ENCODE results near the gene CCDC149. TPM values are rescaled to one million over a fixed set of nuclear protein-coding genes. Genes with fewer than 3 reads are reported as not detected.

CCDC149 gene
- total RNA-seq, 1 experiment from 2014 or later: 5.3 TPM

DNA sequence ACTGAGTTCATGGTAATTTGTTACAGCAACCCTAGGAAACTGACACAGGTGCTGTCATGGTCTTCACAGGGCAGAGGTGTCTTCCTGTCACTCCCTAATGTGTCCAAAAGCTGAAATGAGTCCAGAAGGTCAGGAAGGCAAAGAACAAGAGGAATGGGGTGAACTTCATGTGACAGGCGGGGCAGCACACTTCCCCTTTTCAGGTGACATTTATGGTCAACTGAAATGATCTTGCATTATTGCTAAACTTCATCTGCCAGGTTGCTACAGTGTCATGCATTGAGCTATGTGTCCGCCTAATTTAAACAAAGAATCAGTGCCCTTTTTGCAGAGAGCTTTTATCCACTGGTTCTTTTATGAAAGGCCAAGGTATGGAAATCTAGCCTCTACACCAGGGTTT lies 15.9 kb upstream of the CCDC149 start (continued):
- TF ChIP-seq, protein P1, sequence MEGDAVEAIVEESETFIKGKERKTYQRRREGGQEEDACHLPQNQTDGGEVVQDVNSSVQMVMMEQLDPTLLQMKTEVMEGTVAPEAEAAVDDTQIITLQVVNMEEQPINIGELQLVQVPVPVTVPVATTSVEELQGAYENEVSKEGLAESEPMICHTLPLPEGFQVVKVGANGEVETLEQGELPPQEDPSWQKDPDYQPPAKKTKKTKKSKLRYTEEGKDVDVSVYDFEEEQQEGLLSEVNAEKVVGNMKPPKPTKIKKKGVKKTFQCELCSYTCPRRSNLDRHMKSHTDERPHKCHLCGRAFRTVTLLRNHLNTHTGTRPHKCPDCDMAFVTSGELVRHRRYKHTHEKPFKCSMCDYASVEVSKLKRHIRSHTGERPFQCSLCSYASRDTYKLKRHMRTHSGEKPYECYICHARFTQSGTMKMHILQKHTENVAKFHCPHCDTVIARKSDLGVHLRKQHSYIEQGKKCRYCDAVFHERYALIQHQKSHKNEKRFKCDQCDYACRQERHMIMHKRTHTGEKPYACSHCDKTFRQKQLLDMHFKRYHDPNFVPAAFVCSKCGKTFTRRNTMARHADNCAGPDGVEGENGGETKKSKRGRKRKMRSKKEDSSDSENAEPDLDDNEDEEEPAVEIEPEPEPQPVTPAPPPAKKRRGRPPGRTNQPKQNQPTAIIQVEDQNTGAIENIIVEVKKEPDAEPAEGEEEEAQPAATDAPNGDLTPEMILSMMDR (IDR thresholded peaks at IDR 0.05 in 2 of 3, conservative IDR thresholded peaks at IDR 0.05 in 1 of 3; ENCODE audit: borderline replicate concordance in 1 of 3, insufficient read depth in 1 of 3, low read depth in 2 of 3, low read length in 2 of 3): no peak
- no peak for TF ChIP-seq EZH2 (IDR thresholded peaks at IDR 0.05)

- ATAC-seq: no peak
- TF ChIP-seq TCF7L2 (IDR thresholded peaks at IDR 0.05; ENCODE audit: borderline replicate concordance, extremely low read depth, insufficient read depth, insufficient read length): no peak
- no peak for TF ChIP-seq ZFX (IDR thresholded peaks at IDR 0.05)
- no peak for TF ChIP-seq SIN3A (IDR thresholded peaks at IDR 0.05; ENCODE audit: low read depth)
- no peak for TF ChIP-seq SRF (IDR thresholded peaks at IDR 0.05; ENCODE audit: low read depth)
- TF ChIP-seq EZH2phosphoT487 (IDR thresholded peaks at IDR 0.05; ENCODE audit: borderline replicate concordance): no peak
- TF ChIP-seq FOSL1 (IDR thresholded peaks at IDR 0.05; ENCODE audit: low read depth): no peak
- TF ChIP-seq, protein P2, sequence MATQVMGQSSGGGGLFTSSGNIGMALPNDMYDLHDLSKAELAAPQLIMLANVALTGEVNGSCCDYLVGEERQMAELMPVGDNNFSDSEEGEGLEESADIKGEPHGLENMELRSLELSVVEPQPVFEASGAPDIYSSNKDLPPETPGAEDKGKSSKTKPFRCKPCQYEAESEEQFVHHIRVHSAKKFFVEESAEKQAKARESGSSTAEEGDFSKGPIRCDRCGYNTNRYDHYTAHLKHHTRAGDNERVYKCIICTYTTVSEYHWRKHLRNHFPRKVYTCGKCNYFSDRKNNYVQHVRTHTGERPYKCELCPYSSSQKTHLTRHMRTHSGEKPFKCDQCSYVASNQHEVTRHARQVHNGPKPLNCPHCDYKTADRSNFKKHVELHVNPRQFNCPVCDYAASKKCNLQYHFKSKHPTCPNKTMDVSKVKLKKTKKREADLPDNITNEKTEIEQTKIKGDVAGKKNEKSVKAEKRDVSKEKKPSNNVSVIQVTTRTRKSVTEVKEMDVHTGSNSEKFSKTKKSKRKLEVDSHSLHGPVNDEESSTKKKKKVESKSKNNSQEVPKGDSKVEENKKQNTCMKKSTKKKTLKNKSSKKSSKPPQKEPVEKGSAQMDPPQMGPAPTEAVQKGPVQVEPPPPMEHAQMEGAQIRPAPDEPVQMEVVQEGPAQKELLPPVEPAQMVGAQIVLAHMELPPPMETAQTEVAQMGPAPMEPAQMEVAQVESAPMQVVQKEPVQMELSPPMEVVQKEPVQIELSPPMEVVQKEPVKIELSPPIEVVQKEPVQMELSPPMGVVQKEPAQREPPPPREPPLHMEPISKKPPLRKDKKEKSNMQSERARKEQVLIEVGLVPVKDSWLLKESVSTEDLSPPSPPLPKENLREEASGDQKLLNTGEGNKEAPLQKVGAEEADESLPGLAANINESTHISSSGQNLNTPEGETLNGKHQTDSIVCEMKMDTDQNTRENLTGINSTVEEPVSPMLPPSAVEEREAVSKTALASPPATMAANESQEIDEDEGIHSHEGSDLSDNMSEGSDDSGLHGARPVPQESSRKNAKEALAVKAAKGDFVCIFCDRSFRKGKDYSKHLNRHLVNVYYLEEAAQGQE (IDR thresholded peaks at IDR 0.05; ENCODE audit: low read depth): no peak
- no peak for TF ChIP-seq ZNF274 (IDR thresholded peaks at IDR 0.05; ENCODE audit: low read depth, low read length)
- no peak for TF ChIP-seq SP1 (IDR thresholded peaks at IDR 0.05; ENCODE audit: low read depth)
- TF ChIP-seq JUND (IDR thresholded peaks at IDR 0.05): no peak
- TF ChIP-seq POLR2A (IDR thresholded peaks at IDR 0.05; ENCODE audit: borderline replicate concordance, extremely low read depth, insufficient read depth, insufficient read length): no peak
- no peak for TF ChIP-seq ATF3 (IDR thresholded peaks at IDR 0.05)
- TF ChIP-seq CBX3 (IDR thresholded peaks at IDR 0.05; ENCODE audit: low read depth): no peak
- TF ChIP-seq RAD21 (IDR thresholded peaks at IDR 0.05; ENCODE audit: low read depth): no peak
- no peak for TF ChIP-seq EGR1 (IDR thresholded peaks at IDR 0.05; ENCODE audit: low read depth)
- no peak for TF ChIP-seq EZH2 (IDR thresholded peaks at IDR 0.05)
- TF ChIP-seq YY1 (IDR thresholded peaks at IDR 0.05; ENCODE audit: extremely low read depth, insufficient replicate concordance, low read depth, low read length): no peak
- TF ChIP-seq POLR2AphosphoS5 (IDR thresholded peaks at IDR 0.05; ENCODE audit: low read depth, low read length): no peak
- TF ChIP-seq, protein P1 (IDR thresholded peaks at IDR 0.05 in 2 of 3, conservative IDR thresholded peaks at IDR 0.05 in 1 of 3; ENCODE audit: borderline replicate concordance in 1 of 3, insufficient read depth in 1 of 3, low read depth in 2 of 3, low read length in 2 of 3): no peak
- H3K27ac ChIP-seq (ENCODE audit: low read depth, low read length): no peak overlapping the region
- no peaks in the 10 kb centered on the region for H3K4me1 ChIP-seq (ENCODE audit: control insufficient read depth in 1 of 2, insufficient read depth in 2 of 2, low read length in 2 of 2)
- CTCF ChIA-PET: no interaction called here
- no peaks in the 10 kb centered on the region for H3K9me2 ChIP-seq (ENCODE audit: insufficient read depth)
- H3K9ac ChIP-seq (ENCODE audit: low read length): no peak overlapping the region
- no peaks in the 10 kb centered on the region for H4K20me1 ChIP-seq (ENCODE audit: insufficient read depth)
- BruUV-seq (replicated peaks): no TSS peak
- no peak overlapping the region for H3K4me2 ChIP-seq (ENCODE audit: low read length)
- no peaks in the 10 kb centered on the region for H3K79me2 ChIP-seq (ENCODE audit: insufficient read depth, low read length)
- POLR2A ChIA-PET: no interaction called here
- RAD21 ChIA-PET (ENCODE audit: low non-redundant PET in 1 of 2, low total read pairs in 2 of 2, uncharacterized antibody in 2 of 2, unreplicated experiment in 2 of 2): no interaction called here
- H3K27me3 ChIP-seq (ENCODE audit: insufficient read depth, low read length): peaks cover 30% of the 10 kb centered on the region
- H3K9me3 ChIP-seq (ENCODE audit: control insufficient read depth in 1 of 2, insufficient read depth in 1 of 2, low read depth in 1 of 2, low read length in 2 of 2): no peaks in the 10 kb centered on the region
- H2AFZ ChIP-seq (ENCODE audit: low read depth, low read length, poor library complexity, severe bottlenecking): no peak overlapping the region
- H3K4me3 ChIP-seq (replicated peaks in 1 of 2; ENCODE audit: low read depth in 1 of 2, low read length in 2 of 2): no peak overlapping the region
- intact Hi-C loops (cut with micrococcal nuclease): no loop called here
- no peaks in the 10 kb centered on the region for H3K36me3 ChIP-seq (ENCODE audit: control insufficient read depth in 1 of 2, insufficient read depth in 2 of 2, low read length in 2 of 2)
- no peak for DNase-seq (ENCODE audit: low read depth, low spot score)
Measured at GRCh38 chr4:24927049-24927448, 14.2 kb upstream of the CCDC149 start.
